22Rv1 (cell line): ENCODE results near the gene TSPAN14.

Source experiments
- H3K27ac ChIP-seq: fragments of 450-650 bp; 2 replicates; pipeline ENCODE4 v1.5.1; 2017
- ZFX ChIP-seq: fragments of 450-650 bp; IDR thresholded peaks from 2 replicates; pipeline ENCODE4 v1.6.1; 2017; ENCODE audit warnings: antibody characterized with exemption, borderline replicate concordance
- TF ChIP-seq, protein P1 (sequence below): fragments of 450-650 bp; IDR thresholded peaks from 2 replicates; pipeline ENCODE4 v1.5.1; 2017; ENCODE audit warnings: mild to moderate bottlenecking

TSPAN14 gene

DNA sequence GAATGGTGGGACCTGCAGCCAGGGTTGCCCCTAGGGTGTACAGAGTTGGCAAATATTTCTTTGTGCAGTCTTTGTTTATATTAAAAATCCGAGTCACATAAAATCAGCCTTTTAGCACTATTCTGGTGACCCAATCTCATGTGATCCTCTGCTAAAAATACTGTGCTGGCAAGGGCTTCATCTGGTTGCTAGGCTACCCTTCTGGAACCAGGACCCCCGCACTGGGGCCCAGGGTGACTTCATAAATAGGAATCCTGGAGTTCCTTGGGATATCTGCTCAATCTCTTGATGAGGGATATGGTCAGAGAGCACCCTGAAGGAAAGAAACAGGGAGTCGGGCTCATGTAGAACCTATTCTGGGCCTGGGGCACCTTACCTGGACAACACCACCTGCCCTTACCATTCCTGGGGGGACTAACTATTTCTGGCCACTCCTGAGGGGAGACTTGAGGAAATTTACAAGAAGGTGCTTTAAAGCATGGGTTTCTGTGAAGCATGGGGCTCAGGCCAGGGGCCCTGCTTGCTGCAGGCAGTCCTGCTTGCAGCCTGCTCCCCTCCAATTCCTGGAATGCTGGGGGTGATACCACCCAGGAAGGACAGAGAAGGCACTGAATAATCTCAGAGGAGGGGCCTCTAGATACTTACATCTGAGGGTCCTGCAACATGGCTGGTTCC lies 128.3 kb downstream of the TSPAN14 start:
- TF ChIP-seq ZFX: no peak
- TF ChIP-seq, protein P1, sequence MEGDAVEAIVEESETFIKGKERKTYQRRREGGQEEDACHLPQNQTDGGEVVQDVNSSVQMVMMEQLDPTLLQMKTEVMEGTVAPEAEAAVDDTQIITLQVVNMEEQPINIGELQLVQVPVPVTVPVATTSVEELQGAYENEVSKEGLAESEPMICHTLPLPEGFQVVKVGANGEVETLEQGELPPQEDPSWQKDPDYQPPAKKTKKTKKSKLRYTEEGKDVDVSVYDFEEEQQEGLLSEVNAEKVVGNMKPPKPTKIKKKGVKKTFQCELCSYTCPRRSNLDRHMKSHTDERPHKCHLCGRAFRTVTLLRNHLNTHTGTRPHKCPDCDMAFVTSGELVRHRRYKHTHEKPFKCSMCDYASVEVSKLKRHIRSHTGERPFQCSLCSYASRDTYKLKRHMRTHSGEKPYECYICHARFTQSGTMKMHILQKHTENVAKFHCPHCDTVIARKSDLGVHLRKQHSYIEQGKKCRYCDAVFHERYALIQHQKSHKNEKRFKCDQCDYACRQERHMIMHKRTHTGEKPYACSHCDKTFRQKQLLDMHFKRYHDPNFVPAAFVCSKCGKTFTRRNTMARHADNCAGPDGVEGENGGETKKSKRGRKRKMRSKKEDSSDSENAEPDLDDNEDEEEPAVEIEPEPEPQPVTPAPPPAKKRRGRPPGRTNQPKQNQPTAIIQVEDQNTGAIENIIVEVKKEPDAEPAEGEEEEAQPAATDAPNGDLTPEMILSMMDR: no peak
- no peak overlapping the region for H3K27ac ChIP-seq
